NCI-H446 (cell line): ENCODE data around the gene FIGNL1.

Experiments
- DNase-seq, 2 experiments: peaks; one replicate each; lab custom pipeline; 2025; lab: John Stamatoyannopoulos, UW

The FIGNL1 gene

GRCh38 chr7:50427518-50427917, 22.6 kb downstream of the FIGNL1 start:
- no peak for DNase-seq

DNA sequence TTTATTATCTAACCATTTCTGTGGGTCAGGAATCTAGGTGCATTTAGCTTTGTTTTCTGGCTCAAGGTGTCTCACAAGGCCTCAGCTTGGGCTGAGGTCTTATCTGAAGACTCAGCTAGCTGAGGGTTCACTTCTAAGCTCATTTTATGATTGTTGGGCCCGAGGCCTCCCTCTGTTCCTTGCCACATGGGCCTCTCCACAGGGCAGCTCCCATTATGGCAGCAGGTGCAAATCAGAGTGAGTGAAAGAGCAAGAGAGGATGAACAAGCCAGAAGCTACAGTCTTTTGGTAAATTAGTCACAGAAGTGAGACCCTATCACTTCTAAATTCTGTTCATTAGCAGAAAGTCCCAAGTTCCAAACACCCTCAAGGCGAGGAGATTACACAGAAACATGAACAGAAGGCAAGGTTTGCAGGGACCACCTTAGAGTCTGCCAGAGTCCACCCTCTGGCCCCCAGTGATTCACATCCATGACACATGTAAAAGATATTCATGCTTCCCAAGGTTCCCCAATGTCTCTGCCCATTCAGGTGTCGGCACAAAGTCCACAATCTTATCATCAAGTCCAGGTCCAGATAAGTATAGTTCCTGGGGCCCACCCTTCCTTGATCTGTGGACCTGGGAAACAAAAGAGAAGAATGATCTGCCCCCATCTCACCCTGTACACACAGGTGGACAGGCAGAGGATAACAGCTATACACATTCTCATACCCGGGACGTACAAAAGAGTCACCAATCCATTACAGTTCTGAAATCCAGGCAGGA, 23.7 kb downstream of the FIGNL1 start:
- no peak for DNase-seq

DNA sequence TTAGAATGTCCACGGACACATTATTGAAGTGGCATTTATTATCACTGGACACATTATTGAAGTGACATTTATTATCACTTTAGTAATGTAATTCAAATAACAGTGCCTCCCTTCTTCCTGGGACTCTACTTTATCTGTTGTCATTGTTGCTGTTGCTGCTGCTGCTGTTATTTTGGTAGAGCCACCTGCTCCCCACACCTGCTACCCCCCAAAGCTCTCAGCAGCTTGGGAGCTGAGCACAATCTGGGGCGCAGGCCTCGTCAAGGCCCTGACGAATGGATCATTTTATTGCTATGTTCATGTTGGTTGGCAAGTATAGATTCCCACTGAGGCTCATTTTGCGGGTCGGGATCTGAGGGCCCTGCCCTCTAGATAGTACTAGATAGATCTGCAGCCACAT, 24.8 kb downstream of the FIGNL1 start:
- DNase-seq, result no peak

DNA sequence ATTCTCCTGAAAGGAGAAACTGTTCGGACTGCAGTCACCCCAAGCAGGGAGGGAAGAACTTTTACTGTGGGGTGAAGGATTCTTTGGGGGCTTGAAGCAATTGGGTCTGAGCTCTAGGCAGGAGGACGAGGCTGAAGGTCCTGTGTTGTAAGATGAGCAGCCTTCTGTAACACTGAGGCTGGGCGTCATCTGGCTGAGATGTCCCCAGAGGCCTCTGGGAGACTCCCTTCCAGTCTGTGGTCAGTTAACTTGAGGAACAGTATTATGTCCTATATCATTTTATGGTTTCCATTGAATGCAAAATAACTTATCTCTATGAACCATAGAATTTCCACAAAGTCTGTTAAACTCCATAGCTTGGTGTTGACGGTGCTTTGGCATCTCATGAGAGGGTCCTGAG, 26.3 kb downstream of the FIGNL1 start:
- DNase-seq, result no peak

DNA sequence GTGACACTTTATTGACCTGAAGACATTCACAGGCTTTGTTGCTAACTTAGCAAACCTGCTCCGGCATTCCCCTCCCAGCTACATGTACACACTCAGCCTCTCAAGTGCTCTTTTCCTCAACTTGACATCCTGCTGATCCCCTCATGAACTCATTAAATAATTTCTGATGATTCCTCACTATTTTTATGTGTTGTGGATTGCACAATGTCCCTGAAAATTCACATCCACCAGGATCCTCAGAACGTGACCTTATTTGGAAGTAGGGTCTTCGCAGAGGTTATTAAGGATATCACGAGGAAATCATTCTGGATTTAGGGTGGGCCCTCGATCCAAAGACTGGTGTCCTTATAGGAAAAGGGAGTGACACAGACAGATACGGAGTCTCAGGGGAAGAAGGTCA, 27.3 kb downstream of the FIGNL1 start:
- no peak for DNase-seq

DNA sequence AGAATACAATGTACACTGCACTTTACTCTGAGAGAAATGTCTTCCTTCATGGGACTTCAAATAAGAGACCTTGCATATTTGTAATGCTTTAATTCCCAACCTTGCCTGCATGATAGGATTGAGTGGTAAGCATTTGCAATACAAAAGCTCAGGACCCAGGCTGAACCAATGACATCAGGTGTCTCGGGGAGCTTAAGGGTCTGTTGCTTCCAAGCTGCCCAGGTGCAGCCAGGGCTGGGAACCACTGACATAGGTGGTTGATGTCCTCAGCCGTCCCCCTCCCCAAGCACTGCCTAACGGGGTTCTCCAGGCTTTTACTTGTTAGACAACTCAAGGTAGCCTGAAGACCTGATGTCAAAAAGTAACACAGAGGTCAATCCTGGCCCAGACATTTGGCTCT, 29.1 kb downstream of the FIGNL1 start:
- no peak for DNase-seq

DNA sequence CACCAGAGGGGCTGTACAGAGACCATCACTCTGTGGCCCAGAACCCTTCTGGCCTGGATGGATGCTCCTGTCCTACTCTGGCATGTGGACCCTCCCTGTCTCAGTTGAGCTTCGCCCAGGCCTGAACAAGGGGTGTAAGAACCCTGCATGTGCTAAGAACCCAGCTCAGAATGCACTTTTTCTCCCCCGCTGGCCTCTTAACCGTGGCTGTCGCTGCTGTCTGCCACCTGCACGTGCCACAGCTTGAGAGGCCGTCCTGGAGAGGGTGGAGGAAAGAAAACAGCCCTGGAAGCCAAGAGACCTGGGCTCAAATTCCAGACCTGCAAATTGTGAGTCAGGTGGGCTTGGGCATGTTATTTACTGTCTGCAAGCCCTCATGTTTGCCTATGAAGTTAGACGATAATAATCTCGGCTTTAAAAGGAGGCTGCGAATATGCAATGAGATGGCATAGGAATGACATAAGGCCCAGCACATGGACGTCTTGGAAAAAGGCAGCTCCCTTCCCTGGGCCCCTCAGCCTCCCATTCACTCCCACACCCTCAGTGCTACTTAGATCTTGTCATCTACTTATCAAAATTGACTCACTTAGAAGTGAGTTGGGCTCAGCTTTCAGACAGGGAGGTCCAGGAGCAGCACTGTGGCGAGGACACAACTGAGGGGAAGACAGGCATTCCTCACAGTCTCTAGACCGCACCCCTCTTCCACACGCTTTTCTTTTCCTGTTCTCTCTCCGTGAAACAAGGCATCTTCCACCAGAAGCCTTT, 31.4 kb downstream of the FIGNL1 start:
- DNase-seq, result no peak

DNA sequence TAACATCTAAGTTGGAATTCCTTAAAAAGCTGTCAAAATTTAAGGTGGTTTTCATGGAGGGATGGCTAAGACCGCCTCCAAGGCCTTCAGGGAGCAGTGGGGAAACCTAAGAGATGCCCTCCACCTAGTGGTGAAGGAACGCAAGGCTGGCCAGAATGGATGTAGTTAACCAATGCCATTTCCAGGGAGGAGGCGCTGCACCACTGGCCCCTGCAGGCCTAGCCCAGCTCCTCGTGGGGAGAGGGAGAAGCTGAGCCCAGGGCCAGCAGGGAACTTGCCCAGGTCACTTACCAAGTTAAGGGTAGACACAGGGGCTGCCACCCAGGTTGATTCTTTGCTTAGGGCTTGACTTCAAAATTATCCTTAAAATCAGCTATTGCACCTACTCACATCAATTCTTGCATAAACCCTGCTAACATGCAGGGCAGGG, 32.0 kb downstream of the FIGNL1 start:
- peak; percentile 73 to 83 for DNase-seq

DNA sequence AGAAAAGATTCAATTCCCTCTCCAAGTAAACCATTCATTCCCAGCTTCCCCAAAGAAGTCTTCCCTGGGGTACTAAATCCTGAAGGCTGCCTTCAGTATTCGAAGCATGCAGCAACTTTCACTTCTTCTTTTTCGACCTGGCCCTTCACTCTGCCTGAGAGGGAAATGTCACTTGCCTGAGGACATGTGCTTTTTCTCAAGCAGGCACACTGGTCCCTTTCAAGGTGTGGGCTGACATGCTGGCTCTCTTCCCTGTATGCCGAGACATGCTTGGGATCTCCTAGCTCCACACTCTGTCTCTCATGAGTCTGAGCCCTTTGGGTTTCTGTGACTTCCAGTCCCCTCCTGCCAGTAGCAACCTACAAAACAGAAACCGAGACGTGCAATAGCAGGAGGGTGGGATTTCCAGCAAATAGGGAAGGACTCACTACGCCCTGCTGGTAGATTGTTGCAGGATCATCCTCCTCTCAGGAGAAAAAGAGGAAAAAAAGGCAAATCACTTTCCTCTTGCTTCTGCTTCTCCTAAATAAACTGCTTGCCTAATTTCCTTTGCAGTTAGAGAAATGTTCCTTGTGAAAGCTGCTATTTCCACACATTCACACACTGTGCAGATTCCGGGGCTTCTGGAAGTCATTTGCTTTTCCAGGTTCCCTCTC, 33.5 kb downstream of the FIGNL1 start:
- DNase-seq, result no peak

DNA sequence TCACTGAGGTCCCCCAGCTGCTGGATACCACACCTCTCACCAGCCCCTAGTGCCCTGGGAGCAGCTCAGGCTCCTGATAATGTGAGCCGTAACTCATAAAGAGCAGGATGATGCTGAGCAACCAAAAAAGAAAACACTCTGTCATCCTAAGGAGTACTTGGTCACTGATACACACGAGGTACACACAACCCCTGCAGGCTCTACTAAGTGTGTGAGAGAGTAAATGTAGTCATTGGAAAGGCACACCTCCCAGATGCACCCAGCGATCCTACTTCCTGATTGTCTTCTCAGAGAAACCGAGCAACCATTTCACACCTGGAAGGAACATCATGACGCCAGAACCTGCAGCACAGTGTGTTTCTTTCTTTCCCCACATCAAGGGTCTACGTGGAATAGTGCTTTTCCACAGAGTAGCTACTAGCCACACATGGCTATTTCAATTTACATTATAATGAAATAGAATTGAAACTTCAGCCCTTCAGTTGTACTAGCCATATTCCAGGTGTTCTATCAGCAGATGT, 34.2 kb downstream of the FIGNL1 start:
- no peak for DNase-seq

DNA sequence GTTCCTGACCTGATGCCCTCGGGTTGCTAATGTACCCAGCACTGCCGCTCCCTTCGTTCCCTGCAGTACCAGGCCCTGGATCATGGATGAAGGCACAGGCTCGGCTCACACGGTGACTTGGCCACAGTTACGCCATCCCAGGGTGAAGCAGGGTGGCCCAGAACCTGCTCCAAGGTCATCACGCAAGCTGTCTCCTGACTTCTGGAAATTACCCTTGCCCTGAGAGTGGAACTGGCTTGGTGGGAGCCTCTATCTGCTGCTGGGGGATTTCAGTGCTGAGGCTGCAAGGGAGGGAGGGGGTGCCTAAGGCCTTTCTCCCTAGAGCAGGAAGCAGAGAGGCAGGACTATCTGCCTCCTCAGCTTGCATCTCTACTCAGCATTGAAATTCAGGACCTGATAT, 36.6 kb downstream of the FIGNL1 start:
- DNase-seq, result no peak

DNA sequence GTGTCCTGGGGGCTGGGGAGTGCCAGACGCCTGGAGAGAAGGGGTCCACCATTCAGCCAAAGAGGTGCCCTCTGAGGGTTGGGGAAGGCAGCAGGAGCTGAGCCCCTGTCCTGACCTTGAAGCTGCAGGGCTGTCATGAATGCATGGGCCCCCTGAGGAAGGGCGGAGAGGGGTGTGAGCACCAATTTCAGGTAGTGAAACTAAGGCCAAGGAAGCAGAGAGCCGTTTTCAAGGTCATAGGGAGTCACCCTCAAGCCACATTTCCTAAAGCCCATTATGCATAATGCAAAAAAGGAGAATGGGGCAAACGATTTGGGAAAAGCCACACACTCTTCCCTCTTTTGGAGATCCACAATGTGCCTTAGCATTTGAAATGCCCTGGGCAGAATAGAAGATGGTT, 37.2 kb downstream of the FIGNL1 start:
- no peak for DNase-seq

DNA sequence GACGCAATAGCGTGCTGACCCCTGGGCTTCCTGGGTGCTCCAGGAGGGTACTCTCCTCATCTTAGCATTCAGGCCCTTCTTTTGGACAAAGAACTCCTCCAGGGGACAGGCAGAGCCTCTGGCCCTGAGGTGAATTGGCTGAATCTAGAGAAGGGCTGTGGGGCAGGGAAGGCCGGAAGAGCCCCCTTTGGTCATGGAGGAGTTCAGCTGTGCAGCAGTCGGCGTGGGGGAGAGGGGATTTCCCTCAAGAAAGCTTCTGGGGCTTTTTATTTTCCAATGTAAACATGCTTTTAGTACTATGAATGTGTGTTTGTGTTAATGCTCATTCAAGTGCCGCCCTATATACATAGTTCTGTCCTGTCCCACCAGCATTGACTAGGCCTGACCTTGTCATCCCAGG, 38.8 kb downstream of the FIGNL1 start:
- DNase-seq, result no peak

DNA sequence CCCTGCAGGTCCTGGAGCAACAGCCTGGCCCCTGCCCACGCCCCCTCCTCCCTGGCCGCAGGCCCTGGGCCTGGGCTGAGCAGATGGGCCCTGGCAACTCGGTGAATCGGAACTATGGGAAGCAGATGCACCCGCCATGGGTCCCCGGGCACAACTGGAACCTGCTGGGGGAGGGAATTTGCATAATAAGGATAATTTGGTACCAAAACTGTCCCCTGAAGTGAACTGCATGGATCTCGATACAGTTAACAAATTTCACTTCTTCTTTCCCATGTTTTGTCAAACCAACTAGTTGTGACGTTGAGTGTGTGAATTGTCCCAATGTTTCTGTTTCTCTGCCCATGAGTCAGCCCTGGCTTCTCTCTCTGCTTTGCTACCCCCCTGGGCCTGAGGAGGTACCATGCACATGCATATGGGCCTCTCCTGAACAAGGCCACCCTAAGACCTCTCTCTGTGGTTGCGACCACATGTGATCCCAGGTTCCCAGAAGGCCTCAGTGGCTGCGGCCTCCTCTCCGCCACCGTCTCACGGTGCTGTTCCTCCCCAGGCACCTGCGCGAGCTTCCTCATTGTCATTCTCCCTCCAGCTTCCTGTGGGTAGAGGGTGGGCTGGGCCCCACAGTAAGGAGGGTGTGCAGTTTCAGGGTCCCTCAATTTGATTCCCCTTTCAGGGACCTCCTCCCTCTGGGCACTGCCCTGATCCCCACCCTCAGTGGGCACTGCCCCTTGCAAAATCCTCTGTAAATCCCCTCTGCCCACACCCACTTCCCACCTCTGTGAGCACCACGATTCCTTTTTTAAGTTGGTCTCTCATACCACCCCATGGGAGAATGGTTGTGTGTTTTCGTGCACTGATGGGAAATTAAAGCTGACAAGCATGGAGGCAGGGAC, 40.0 kb downstream of the FIGNL1 start:
- no peak for DNase-seq

DNA sequence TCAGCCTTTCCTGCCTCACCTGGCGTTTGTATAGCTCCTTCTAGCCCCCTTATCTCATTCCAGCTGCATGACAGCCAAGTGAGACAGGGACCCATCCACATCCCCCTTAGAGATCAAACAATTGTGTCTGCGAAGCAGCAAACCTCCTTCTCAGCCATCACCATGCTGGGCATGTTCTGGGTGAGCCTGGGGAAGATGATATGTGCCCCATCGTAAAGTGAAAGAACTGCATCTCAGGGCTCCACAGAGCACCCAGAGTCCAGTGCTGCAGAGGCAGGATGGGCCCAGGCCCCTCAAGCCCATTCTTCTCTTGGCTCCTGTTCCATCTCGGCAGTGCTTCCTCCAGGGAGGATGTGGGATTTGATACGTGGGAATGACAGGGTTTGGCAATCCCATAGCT, 43.2 kb downstream of the FIGNL1 start:
- DNase-seq, result no peak

DNA sequence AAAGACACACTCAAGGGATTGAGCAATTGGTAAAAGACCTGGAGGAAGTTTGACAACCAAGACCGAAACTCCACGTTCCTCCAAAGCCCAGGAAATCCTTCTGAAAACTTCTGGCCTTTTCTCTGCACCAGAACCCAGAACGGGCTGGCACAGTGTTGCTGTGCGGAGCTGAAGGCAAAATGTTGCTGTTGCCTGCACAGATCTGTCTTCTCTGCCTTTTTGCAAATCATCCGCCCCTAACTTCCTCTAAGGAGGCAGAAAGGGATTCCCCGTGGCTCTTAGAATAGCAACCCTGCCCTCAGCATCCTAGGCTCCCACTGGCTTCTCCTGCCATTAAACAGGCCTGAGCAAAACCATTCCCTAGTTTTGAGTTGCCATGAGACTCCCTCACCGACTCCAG, 44.9 kb downstream of the FIGNL1 start:
- DNase-seq, result no peak

DNA sequence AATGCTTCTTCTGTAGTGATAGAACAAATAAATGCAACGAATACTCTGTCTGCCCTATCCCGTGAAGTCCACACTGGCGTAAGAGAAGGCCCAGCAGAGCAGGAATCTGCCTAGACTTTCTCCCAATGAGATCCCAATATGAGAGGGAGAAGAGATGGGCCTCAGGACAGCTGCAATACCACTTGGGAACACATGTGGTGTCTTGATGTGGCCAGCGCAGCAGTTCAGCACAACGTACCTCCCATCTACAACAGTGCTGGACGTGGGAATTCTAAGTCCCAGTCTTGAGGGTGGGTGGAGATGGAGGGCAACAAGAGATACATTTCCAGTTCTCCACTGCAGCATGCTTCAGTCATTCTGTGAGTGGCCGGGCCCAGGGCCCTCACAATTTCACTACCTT, 45.8 kb downstream of the FIGNL1 start:
- DNase-seq, result no peak

DNA sequence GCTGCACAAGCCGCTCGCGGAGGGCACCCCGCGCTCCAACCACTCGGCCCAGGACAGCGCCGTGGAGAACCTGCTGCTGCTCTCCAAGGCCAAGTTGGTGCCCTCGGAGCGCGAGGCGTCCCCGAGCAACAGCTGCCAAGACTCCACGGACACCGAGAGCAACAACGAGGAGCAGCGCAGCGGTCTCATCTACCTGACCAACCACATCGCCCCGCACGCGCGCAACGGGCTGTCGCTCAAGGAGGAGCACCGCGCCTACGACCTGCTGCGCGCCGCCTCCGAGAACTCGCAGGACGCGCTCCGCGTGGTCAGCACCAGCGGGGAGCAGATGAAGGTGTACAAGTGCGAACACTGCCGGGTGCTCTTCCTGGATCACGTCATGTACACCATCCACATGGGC, 50.0 kb downstream of the FIGNL1 start:
- no peak for DNase-seq

DNA sequence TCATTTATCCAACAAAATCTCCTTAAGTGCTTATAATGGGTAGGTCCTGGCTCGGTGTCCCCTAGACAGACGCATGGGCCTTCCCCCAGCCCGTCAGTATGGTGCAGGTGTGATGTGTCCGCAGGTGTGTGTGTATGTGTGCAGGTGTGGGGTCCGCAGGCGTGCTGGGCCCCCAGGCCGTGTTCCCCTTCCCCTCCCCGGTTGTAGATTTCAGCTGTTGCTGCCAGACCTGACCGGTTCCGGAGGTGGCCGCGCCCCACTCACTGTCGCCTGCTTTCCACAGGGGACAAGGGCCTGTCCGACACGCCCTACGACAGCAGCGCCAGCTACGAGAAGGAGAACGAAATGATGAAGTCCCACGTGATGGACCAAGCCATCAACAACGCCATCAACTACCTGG, 50.5 kb downstream of the FIGNL1 start:
- DNase-seq, result no peak

GRCh38 chr7:50399206-50399605, 50.9 kb downstream of the FIGNL1 start:
- DNase-seq, result no peak

DNA sequence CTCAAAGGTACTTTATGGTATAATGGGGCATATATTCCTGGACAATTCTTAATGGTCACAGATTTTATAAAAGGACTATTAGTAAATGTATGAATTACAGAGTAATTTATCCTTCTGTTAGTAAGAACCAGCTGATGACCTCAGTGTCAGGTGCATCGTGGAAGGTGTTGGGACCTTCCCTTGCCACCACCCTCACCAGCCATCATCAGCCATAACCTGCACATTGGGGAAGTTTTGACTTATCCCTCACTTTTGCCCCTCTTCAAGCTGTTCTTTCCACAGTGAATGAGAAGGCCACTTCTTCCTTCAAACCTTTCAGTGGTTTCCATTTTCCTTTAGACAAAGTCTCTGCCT, 52.2 kb downstream of the FIGNL1 start:
- no peak for DNase-seq
